GM15510 (cell line): ENCODE results near the gene RAD51B.

Experiments
- POLR2A ChIP-seq: IDR thresholded peaks from 3 replicates; pipeline ENCODE4 v1.6.1; 2011; ENCODE audit warnings: borderline replicate concordance; ENCODE audit not compliant: insufficient read length; ENCODE audit errors: extremely low read depth

Gene RAD51B

GRCh38 chr14:68688872-68689371, 869.3 kb downstream of the RAD51B start:
- no peak for TF ChIP-seq POLR2A

- TF ChIP-seq POLR2A, result no peak
Observed at GRCh38 chr14:68689511-68689910, 869.9 kb downstream of the RAD51B start.

GRCh38 chr14:68690089-68690958, 870.7 kb downstream of the RAD51B start:
- TF ChIP-seq POLR2A, result no peak

GRCh38 chr14:68691031-68691791, 871.6 kb downstream of the RAD51B start:
- no peak for TF ChIP-seq POLR2A

- no peak for TF ChIP-seq POLR2A
Observed at GRCh38 chr14:68691792-68692118, 872.2 kb downstream of the RAD51B start.

- TF ChIP-seq POLR2A, result no peak
Observed at GRCh38 chr14:68692216-68692615, 872.6 kb downstream of the RAD51B start.

- no peak for TF ChIP-seq POLR2A
Observed at GRCh38 chr14:68692916-68693771, 873.6 kb downstream of the RAD51B start.

GRCh38 chr14:68693926-68694325, 874.3 kb downstream of the RAD51B start:
- TF ChIP-seq POLR2A, result no peak

- no peak for TF ChIP-seq POLR2A
Observed at GRCh38 chr14:68694516-68695235, 875.1 kb downstream of the RAD51B start.

- TF ChIP-seq POLR2A, result no peak
Observed at GRCh38 chr14:68695326-68695768, 875.8 kb downstream of the RAD51B start.

GRCh38 chr14:68695856-68696255, 876.3 kb downstream of the RAD51B start:
- no peak for TF ChIP-seq POLR2A

GRCh38 chr14:68696266-68696665, 876.7 kb downstream of the RAD51B start:
- TF ChIP-seq POLR2A, result no peak

GRCh38 chr14:68696721-68697495, 877.3 kb downstream of the RAD51B start:
- TF ChIP-seq POLR2A, result no peak

GRCh38 chr14:68701001-68701741, 881.6 kb downstream of the RAD51B start:
- TF ChIP-seq POLR2A, result no peak
